Gastroesophageal sphincter (tissue), 3 donors: ENCODE data around the gene MAOB.

ENCODE experiments used
- POLR2A ChIP-seq, 2 donors: fragments of 450-650 bp; IDR thresholded peaks; one replicate each; pipeline ENCODE4 v1.6.1; 2017; ENCODE audit warnings: antibody characterized with exemption in 2 of 2, mild to moderate bottlenecking in 2 of 2, moderate library complexity in 1 of 2
- POLR2AphosphoS5 ChIP-seq: sonication (generic); formaldehyde crosslinking; IDR thresholded peaks from one replicate; pipeline ENCODE4 v1.6.1; 2017; ENCODE audit warnings: antibody characterized with exemption
- TF ChIP-seq, protein P1 (sequence below), 4 experiments: fragments of 200-600 bp in 2 of 4; fragments of 450-650 bp in 2 of 4; sonication (generic) in 1 of 4; IDR thresholded peaks; one replicate each; pipeline ENCODE4 v1.5.1; 2017 to 2019; ENCODE audit warnings: antibody characterized with exemption in 4 of 4, mild to moderate bottlenecking in 2 of 4, moderate library complexity in 2 of 4

- TF ChIP-seq, protein P1, sequence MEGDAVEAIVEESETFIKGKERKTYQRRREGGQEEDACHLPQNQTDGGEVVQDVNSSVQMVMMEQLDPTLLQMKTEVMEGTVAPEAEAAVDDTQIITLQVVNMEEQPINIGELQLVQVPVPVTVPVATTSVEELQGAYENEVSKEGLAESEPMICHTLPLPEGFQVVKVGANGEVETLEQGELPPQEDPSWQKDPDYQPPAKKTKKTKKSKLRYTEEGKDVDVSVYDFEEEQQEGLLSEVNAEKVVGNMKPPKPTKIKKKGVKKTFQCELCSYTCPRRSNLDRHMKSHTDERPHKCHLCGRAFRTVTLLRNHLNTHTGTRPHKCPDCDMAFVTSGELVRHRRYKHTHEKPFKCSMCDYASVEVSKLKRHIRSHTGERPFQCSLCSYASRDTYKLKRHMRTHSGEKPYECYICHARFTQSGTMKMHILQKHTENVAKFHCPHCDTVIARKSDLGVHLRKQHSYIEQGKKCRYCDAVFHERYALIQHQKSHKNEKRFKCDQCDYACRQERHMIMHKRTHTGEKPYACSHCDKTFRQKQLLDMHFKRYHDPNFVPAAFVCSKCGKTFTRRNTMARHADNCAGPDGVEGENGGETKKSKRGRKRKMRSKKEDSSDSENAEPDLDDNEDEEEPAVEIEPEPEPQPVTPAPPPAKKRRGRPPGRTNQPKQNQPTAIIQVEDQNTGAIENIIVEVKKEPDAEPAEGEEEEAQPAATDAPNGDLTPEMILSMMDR (IDR thresholded peaks at IDR 0.05) = no peak
- no peak for TF ChIP-seq POLR2A (IDR thresholded peaks at IDR 0.05)
- peak; percentile 13 for TF ChIP-seq POLR2AphosphoS5
Observed at GRCh38 chrX:43741843-43742573, 140.2 kb downstream of the MAOB start.
